IPS-15b (cell line): ENCODE data around the gene INTS14.

ENCODE experiments used
- H3K27me3 ChIP-seq: one replicate; pipeline ENCODE4 v1.6.1; 2013; ENCODE audit warnings: low read length; ENCODE audit not compliant: control insufficient read depth, insufficient read depth
- H3K36me3 ChIP-seq: one replicate; pipeline ENCODE4 v1.6.1; 2013; ENCODE audit warnings: low read length; ENCODE audit not compliant: control insufficient read depth, insufficient read depth
- H3K4me1 ChIP-seq: one replicate; pipeline ENCODE4 v1.6.1; 2013; ENCODE audit warnings: mild to moderate bottlenecking, low read length; ENCODE audit not compliant: control insufficient read depth, insufficient read depth
- H3K4me3 ChIP-seq: one replicate; pipeline ENCODE4 v1.5.1; 2013; ENCODE audit warnings: low read depth, low read length
- H3K9ac ChIP-seq: one replicate; pipeline ENCODE4 v1.6.1; 2013; ENCODE audit warnings: low read depth, mild to moderate bottlenecking, low read length
- H3K9me3 ChIP-seq: one replicate; pipeline ENCODE4 v1.6.1; 2013; ENCODE audit warnings: mild to moderate bottlenecking, low read length; ENCODE audit not compliant: control insufficient read depth, insufficient read depth

The INTS14 gene

DNA sequence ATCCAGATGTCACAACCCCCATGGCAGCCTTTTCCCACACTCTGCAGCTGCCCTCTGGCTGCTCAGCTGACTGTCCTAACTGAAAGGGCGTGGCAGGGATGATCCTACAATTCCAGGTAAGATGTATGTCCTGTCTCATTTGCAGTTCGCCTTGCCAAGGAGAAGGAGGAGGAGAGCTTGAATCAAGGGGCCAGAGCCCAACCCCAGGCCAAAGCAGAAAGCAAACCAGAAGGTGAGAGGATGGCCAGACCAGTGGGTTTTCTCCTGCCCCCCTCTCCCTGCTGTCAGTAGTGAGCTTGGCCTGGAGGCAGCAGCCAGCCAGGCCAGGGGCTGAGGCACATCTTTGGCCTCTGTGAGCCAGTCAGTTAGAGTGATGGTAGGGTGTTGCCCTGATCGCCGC, 33.4 kb upstream of the INTS14 start:
- Histone ChIP-seq H3K27me3 (no peaks in the 10 kb centered on the region), H3K4me1 (no peaks in the 10 kb centered on the region), H3K4me3 (no peak overlapping the region), H3K36me3 (no peaks in the 10 kb centered on the region), H3K9me3 (no peaks in the 10 kb centered on the region), H3K9ac (no peak overlapping the region)

DNA sequence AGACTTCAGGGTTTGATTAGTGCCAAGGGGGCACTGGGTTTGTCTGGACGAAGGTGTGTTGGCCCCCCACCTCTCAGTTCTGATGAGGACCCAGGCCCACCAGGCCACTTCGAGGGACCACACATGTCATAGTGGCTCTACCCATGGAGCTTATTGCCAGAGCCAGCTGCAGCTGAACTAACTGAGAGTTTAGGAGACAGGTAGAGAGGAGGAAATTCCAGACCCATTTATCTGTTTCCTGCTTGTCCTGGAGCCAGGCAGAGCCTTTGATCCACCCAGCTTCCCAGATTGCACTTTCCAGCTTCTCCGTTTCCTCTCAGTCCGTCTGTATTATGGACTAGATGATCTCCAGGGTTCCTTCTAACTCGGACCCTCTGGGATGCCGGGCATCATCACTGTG, 31.7 kb upstream of the INTS14 start:
- H3K4me3 ChIP-seq, result no peak overlapping the region
- no peaks in the 10 kb centered on the region for H3K27me3 ChIP-seq
- H3K9me3 ChIP-seq, result no peaks in the 10 kb centered on the region
- no peaks in the 10 kb centered on the region for H3K36me3 ChIP-seq
- no peaks in the 10 kb centered on the region for H3K4me1 ChIP-seq
- no peak overlapping the region for H3K9ac ChIP-seq

DNA sequence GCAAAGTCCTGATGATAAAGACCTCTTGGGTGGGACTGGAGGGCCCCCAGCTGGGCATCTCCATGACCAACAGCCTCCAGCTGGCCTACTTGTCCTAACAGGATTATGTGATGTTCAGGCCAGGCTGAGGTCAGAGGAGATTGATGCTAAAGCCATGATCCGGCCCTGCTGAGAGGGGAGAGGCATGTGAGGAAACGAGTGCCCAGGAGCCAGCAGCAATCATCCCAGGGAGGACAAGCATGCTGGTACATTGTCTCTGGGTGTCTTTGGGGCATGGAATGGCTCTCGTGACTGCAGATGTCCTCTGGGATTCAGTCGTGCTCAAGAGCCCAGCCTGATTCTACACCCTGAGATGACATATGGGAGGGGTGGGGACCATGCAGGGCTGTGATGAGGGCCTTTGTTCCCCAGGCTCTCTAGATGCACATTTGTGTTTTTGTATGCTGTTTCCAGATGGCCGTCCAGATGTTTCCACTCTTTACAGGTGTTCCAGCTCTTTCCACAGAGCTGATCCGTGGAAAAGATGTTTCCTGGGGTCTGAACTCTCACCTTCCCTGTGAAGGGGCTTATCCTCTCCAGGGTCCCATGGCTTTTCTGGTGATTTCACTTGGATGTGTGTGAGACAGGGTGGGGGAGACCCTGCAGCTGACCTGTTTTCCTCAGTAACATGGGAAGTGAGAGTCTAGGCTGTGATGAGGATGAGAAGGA, 31.0 kb upstream of the INTS14 start:
- Histone ChIP-seq H3K9ac (no peak overlapping the region), H3K4me1 (no peaks in the 10 kb centered on the region), H3K4me3 (no peak overlapping the region), H3K9me3 (no peaks in the 10 kb centered on the region), H3K36me3 (no peaks in the 10 kb centered on the region), H3K27me3 (no peaks in the 10 kb centered on the region)

DNA sequence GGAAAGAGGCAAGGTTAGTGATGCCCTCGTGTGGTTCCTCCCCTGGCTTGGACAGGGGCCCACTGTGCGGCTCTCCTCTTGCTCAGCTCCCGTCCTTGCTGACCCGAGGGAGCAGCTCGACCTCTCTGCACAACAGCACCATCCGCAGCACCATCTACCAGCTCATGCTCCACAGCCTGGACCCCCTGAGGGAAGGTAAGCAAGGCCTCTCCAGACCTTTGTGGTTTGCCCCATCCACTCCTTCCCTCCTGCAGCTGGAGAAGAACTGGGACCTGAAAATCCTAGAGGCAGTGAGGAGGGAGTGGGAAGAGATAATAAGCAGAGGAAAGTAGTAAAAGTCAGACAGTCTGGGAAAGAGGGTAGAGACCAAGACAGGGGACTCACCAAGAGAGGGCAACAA, 28.6 kb upstream of the INTS14 start:
- Histone ChIP-seq H3K9ac (no peak overlapping the region), H3K36me3 (no peaks in the 10 kb centered on the region), H3K9me3 (no peaks in the 10 kb centered on the region), H3K27me3 (no peaks in the 10 kb centered on the region), H3K4me1 (no peaks in the 10 kb centered on the region), H3K4me3 (no peak overlapping the region)

DNA sequence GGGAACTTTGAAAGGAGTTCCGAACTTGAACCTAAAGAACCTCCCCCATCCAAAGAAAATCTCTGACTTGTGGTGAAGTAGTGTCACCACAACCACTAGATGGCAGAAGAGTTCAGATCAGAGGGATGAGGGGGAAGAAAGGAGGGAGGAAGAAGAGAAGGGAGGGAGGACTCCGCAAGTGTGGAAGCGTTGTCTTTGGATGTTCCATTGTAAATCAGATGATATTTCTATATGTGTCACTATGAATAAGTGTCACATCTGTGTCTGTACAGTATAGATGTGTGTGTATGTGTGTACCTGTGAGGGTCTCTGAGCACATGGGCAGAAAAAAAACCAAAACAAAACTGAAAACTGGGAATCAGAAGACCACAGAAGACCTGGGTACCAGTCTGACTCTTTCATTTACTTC, 27.8 kb upstream of the INTS14 start:
- Histone ChIP-seq H3K36me3 (no peaks in the 10 kb centered on the region), H3K27me3 (no peaks in the 10 kb centered on the region), H3K9ac (no peak overlapping the region), H3K4me3 (no peak overlapping the region), H3K4me1 (no peaks in the 10 kb centered on the region), H3K9me3 (no peaks in the 10 kb centered on the region)

DNA sequence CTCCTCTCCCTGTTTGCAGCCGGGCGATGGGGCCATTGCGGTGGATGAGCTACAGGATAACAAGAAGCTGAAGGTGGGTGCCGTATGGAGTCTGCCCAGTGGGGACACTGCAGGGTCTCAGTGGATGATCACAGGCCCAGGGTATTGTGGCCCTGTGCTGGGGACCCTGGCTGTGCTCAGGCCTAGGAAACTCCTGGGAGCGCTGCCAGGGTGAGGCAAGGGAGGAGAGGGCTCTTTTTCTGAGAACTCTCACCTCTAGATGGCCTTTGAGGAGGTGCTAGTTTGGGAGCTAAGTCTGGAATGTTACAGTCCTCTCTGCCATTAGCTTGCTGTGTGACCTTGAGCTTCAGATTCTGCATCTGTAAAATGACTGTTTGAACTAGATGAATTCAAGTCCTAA, 27.2 kb upstream of the INTS14 start:
- H3K36me3 ChIP-seq, result no peaks in the 10 kb centered on the region
- no peak overlapping the region for H3K9ac ChIP-seq
- no peak overlapping the region for H3K4me3 ChIP-seq
- no peaks in the 10 kb centered on the region for H3K9me3 ChIP-seq
- H3K4me1 ChIP-seq, result no peaks in the 10 kb centered on the region
- no peaks in the 10 kb centered on the region for H3K27me3 ChIP-seq

DNA sequence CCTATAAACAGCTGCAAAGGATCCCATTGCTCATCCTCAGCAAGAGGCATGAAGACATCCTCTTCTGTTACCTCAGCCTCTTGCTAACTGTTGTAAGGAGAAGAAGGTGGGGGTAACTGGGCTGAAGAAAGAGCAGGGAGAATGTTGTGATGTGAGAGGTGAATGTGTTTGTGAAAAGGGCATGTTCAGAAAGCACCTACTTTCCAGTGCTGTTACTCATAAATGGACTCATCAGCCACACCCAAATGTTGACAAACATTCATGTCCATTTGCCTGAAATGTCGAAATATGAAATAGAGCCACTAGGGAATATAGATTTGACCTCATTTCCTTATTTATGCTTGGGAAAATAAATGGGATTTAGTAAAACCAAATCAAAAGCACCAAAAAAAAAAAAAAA, 23.4 kb upstream of the INTS14 start:
- H3K27me3 ChIP-seq, result no peaks in the 10 kb centered on the region
- H3K9me3 ChIP-seq, result no peaks in the 10 kb centered on the region
- no peaks in the 10 kb centered on the region for H3K36me3 ChIP-seq
- H3K4me1 ChIP-seq, result no peaks in the 10 kb centered on the region
- H3K4me3 ChIP-seq, result no peak overlapping the region
- no peak overlapping the region for H3K9ac ChIP-seq

DNA sequence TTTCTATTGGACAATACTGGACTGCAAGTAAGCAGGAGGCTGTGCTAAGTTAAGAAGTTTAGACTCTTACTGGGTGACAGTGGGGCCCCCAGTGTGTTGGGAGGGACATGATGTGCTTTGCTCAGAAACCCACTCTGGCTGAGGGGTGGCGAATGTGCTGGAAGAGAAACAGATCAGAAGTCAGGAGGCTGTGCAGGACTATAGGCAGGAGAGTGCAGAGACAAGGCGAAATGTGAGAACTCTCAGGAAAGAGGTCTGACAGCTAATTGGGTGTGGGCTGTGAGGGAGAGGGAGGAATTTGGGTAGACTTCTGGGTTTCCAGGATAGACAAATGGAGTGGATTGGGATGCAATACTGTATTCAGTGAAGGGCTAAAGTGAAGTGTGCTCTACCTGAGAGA, 22.8 kb upstream of the INTS14 start:
- no peaks in the 10 kb centered on the region for H3K27me3 ChIP-seq
- no peak overlapping the region for H3K9ac ChIP-seq
- H3K9me3 ChIP-seq, result no peaks in the 10 kb centered on the region
- H3K4me3 ChIP-seq, result no peak overlapping the region
- no peaks in the 10 kb centered on the region for H3K36me3 ChIP-seq
- no peaks in the 10 kb centered on the region for H3K4me1 ChIP-seq

DNA sequence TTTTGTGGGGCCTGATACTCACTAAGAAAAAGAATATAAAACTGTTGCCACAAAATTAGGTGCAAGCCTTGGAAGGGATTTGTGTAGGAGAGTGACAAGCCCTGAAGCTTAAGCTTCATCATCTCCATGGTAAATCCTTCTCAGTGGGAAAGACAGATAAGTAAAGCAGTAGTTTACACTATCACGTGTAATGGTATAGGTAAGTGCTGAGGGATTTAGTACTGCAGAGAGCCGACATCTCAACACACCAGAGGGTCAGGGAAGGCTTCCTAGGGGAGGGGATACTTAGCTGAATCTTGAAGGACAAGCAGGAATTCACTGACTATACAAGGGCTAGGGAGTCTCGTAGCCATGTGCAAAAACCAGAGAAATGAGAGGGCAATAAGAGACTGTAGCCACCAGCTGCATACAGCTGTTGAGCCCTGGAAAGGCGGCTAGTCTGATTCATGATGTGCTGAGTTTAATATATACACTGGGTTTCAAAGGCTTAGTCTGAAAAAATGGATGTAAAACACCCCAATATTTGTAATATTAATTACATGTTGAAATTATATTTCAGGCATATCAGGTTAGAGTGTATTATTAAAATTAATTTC, 21.9 kb upstream of the INTS14 start:
- no peak overlapping the region for H3K9ac ChIP-seq
- H3K4me1 ChIP-seq, result no peaks in the 10 kb centered on the region
- H3K27me3 ChIP-seq, result no peaks in the 10 kb centered on the region
- H3K36me3 ChIP-seq, result no peaks in the 10 kb centered on the region
- no peaks in the 10 kb centered on the region for H3K9me3 ChIP-seq
- no peak overlapping the region for H3K4me3 ChIP-seq

DNA sequence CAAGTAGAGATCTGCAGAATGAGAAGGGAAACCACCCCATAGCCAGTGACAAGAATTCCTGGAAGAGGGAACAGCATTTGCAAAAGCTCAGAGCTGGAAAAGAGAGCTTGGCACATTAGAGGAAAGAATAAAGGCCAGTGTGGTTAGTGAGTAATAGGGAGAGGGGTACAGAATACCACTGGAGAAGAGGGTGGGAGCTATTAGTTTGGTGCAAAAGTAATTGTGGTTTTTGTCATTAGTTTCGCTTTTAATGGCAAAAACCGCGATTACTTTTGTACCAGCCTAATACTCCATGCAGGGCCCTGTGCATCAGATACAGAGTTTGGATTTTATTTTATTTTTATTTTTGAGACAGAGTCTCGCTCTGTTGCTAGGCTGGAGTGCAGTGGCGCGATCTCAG, 20.6 kb upstream of the INTS14 start:
- Histone ChIP-seq H3K36me3 (no peaks in the 10 kb centered on the region), H3K9ac (no peak overlapping the region), H3K9me3 (no peaks in the 10 kb centered on the region), H3K4me1 (no peaks in the 10 kb centered on the region), H3K4me3 (no peak overlapping the region), H3K27me3 (no peaks in the 10 kb centered on the region)

DNA sequence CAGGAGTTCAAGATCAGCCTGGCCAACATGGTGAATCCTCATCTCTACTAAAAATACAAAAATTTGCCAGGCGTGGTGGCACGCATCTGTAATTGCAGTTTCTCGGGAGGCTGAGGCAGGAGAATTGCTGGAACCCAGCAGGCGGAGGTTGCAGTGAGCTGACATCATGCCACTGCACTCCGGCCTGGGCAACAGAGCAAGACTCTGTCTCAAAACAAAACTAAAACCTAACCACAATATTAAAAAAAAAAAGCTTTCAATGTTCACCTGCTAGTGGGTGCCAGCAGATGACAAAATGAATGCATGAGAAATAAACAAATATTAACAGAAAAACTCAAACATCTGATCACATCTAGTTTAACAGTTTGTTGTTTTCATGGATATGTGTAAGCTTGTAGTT, 19.8 kb upstream of the INTS14 start:
- Histone ChIP-seq H3K4me1 (no peaks in the 10 kb centered on the region), H3K4me3 (no peak overlapping the region), H3K9ac (no peak overlapping the region), H3K27me3 (no peaks in the 10 kb centered on the region), H3K36me3 (peaks cover under 1% of the 10 kb centered on the region), H3K9me3 (no peaks in the 10 kb centered on the region)

DNA sequence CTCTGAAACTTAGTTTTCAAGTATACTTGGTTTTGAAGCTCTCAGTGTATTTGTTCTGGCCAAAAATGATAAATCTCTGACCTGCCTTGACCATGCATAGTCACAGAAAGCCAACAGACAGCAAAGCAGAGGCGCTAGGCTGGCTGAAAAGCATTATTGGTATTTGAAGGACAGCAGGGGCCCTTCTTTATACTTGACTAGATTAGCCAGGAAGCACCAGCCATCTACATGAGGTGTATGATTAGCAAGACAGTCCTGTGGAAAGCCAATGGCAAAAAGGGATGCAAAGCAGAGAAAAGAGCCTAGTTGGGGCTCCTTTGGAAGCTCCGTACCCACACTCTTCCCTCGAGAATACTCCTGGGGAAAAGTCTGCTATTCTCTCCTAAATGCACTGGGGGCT, 18.6 kb upstream of the INTS14 start:
- Histone ChIP-seq H3K4me1 (no peaks in the 10 kb centered on the region), H3K36me3 (peaks cover 8% of the 10 kb centered on the region), H3K9me3 (no peaks in the 10 kb centered on the region), H3K27me3 (no peaks in the 10 kb centered on the region), H3K9ac (no peak overlapping the region), H3K4me3 (no peak overlapping the region)
